NCI-H82 (cell line): ENCODE results near the gene C20orf141.
"Not testable (repeated sequence)": the region's sequence is repeated elsewhere in the genome, so short reads cannot be mapped to it uniquely, and the experiment has no call there.

Experiments used
- DNase-seq: peaks from one replicate; lab custom pipeline; 2025; lab: John Stamatoyannopoulos, UW

Gene C20orf141

GRCh38 chr20:2799688-2800520 is 14.9 kb upstream of the C20orf141 start:
- no peak for DNase-seq

GRCh38 chr20:2800521-2801285 is 14.1 kb upstream of the C20orf141 start, which contains the start of gene CPXM1:
TSS of gene CPXM1 (minus strand) at chr20:2800627. CDS start at chr20:2800572, 55 bp downstream.
- DNase-seq, result peak; percentile 57

- no peak for DNase-seq
These were observed 13.5 kb upstream of the C20orf141 start for GRCh38 chr20:2801286-2801728.

GRCh38 chr20:2804041-2804828 is 10.6 kb upstream of the C20orf141 start:
- no peak for DNase-seq

- DNase-seq, result no peak
These were observed 9.7 kb upstream of the C20orf141 start for GRCh38 chr20:2804852-2805688.

- peak; percentile 10 for DNase-seq
These were observed 9.0 kb upstream of the C20orf141 start for GRCh38 chr20:2805689-2806350.

GRCh38 chr20:2806351-2806701 is 8.5 kb upstream of the C20orf141 start:
- no peak for DNase-seq

- no peak for DNase-seq
These were observed 7.8 kb upstream of the C20orf141 start for GRCh38 chr20:2807019-2807418.

GRCh38 chr20:2807929-2808328 is 6.9 kb upstream of the C20orf141 start:
- DNase-seq, result not testable (repeated sequence)

- DNase-seq, result no peak
These were observed 5.1 kb upstream of the C20orf141 start for GRCh38 chr20:2809690-2810089.

- DNase-seq, result no peak
These were observed 2.6 kb upstream of the C20orf141 start for GRCh38 chr20:2812189-2812588.

- DNase-seq, result peak; percentile 74
These were observed 711 bp upstream of the C20orf141 start for GRCh38 chr20:2814076-2814475.

- no peak for DNase-seq
These were observed 584 bp downstream of the C20orf141 start for GRCh38 chr20:2815242-2815900.

GRCh38 chr20:2816030-2816582 is 1.3 kb downstream of the C20orf141 start, which contains the start of gene TMEM239:
TSS of gene TMEM239 (plus strand) at chr20:2816364. CDS start at chr20:2816555, 191 bp downstream.
- no peak for DNase-seq

- no peak for DNase-seq
These were observed 2.0 kb downstream of the C20orf141 start for GRCh38 chr20:2816583-2817340.

GRCh38 chr20:2817341-2817726 is 2.5 kb downstream of the C20orf141 start:
- no peak for DNase-seq

GRCh38 chr20:2817891-2818595 is 3.3 kb downstream of the C20orf141 start:
- no peak for DNase-seq
